Coronary artery (tissue), 2 donors: ENCODE data around the gene AGO4.
A peak's percentile ranks its signal among the peaks of the same experiment; 100 is the strongest.

Experiments used
- DNase-seq: peaks from one replicate; pipeline ENCODE4 v3.0.0-alpha.2; 2017; ENCODE audit warnings: low spot score
- H3K27ac ChIP-seq, 2 donors: fragments of 200-600 bp; sonication (generic); one replicate each; pipeline ENCODE4 v1.5.1; 2016 to 2019
- H3K4me3 ChIP-seq: fragments of 200-600 bp; sonication (generic); 2 replicates; pipeline ENCODE4 v1.5.1; 2016; ENCODE audit warnings: mild to moderate bottlenecking, moderate library complexity
- TF ChIP-seq, protein P1 (sequence below): fragments of 200-600 bp; sonication (generic); IDR thresholded peaks from one replicate; pipeline ENCODE4 v1.5.1; 2019; ENCODE audit warnings: antibody characterized with exemption

The AGO4 gene

DNA sequence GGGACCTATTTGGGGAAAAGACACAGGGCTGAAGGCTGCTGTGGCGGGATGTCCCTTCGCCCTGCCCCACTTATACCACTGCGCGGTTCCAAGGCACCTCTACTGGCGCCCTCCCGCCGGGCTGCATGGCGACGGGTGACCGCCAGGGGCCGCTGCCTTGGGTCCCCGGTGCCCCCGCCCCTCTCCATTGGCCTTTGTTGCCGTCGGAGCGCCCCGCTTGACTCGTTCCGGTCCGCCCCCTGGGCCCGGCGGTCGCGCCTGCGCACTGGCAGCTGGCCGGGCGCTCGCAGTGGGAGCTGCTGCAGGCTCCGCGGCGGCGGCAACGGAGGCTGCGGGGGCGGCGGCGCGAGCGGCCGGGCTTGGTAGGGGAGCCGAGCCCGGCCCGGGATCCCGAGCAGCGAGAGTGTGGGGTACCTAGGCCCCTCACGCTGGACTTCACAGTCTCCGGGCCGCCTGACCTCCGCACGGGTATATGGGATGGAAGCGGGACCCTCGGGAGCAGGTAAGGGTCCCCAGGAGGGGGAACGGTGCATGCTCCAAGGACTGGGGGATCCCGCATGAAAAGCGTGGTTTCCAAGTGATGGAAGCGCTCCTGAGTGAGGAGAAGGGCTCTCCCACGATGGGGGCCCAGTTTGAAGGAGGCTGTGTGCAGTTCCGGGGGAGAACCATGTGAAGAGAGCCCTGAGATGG is 75.3 kb downstream of the AGO4 start, which contains the start of gene AGO1:
AGO1 (plus strand) TSS at position 265 of the 690 bp plus-strand sequence; CDS start at position 478, 213 bp downstream.
- peak; percentile 96 for DNase-seq
- peak within 1 kb of the TSS; percentile 96 for H3K4me3 ChIP-seq
- TF ChIP-seq, protein P1, sequence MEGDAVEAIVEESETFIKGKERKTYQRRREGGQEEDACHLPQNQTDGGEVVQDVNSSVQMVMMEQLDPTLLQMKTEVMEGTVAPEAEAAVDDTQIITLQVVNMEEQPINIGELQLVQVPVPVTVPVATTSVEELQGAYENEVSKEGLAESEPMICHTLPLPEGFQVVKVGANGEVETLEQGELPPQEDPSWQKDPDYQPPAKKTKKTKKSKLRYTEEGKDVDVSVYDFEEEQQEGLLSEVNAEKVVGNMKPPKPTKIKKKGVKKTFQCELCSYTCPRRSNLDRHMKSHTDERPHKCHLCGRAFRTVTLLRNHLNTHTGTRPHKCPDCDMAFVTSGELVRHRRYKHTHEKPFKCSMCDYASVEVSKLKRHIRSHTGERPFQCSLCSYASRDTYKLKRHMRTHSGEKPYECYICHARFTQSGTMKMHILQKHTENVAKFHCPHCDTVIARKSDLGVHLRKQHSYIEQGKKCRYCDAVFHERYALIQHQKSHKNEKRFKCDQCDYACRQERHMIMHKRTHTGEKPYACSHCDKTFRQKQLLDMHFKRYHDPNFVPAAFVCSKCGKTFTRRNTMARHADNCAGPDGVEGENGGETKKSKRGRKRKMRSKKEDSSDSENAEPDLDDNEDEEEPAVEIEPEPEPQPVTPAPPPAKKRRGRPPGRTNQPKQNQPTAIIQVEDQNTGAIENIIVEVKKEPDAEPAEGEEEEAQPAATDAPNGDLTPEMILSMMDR: peak; percentile 91
- H3K27ac ChIP-seq: peak within 1 kb of the TSS; percentile 79 to 89

DNA sequence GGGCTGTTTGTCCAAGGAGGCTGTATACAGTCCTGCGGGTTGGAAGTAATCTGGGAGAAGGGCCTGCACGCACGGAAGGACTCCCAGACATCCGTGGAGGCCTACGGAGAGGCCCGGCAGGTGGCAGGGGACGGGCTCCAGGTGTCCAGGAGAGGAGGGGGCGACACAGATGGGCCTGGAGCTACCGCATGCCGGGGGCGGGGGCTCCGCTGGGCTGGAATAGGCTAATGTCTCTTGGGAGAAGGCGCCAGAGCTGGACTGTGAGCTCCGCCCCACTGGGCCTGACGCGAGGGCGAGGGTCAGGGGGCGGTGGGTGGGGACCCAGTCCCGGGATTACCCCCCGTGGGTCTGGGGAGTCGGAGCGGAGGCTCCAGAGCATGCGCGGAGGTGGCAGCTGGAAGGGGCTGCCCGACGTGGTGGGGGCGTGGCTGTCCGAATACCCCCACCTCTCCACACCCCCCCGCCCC is 75.9 kb downstream of the AGO4 start:
- Histone ChIP-seq H3K27ac (peak overlapping the region; percentile 79 to 89), H3K4me3 (peak overlapping the region; percentile 96)
- TF ChIP-seq, protein P1: no peak
- DNase-seq: peak; percentile 78

DNA sequence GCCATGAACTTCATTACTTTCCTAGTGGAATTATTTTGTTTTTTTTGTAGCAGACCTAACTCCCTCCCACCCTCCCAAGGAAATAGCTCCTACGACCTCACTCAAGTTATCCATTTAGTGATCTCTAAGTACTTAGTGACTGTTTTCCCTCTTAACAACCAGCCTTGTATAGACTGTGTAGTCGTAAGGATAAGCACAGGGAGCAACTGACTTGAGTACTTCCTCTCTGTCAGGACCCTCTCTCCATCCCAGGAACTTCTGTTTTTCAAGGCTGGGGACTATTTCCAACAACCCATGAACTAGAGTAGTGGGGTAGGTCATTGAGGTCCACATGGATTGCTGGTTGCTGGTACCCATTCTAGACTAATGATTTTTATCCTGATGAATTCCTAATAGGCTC is 77.1 kb downstream of the AGO4 start:
- DNase-seq: no peak
- Histone ChIP-seq H3K4me3 (no peak overlapping the region), H3K27ac (peak overlapping the region in 1 of 2 donors; percentile 18)
- TF ChIP-seq, protein P1: no peak

DNA sequence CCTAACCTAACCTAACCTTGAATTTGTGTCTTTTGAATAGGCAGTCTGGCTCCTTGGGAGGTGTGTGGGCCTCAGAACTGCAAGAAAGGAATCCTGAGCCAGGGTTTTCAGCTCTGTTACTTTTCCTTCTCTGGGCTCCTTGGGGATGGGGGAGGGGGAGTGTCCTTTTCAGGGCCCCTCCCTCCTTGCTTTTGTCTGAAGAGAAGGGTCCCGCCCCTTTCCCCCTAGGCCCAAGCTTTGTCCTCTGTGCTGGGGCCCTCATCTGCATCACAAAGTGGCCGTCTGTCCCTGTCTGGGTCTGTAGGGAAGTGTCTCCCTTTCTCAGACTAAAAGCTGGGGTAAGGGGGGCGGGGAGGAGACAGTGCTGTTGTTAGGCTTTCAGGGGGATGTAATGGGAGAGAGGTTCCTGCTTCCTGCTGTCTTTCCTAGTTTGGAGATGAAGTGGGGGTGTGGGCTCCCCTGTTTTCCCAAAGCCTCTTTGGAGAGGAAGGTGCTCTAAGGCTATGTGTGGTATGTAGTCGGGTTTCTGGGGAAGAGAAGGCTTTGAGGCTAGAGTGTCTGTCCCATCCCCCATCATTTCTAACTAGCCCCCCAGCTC is 78.2 kb downstream of the AGO4 start:
- Histone ChIP-seq H3K27ac (no peak overlapping the region), H3K4me3 (no peak overlapping the region)
- TF ChIP-seq, protein P1: no peak
- no peak for DNase-seq

DNA sequence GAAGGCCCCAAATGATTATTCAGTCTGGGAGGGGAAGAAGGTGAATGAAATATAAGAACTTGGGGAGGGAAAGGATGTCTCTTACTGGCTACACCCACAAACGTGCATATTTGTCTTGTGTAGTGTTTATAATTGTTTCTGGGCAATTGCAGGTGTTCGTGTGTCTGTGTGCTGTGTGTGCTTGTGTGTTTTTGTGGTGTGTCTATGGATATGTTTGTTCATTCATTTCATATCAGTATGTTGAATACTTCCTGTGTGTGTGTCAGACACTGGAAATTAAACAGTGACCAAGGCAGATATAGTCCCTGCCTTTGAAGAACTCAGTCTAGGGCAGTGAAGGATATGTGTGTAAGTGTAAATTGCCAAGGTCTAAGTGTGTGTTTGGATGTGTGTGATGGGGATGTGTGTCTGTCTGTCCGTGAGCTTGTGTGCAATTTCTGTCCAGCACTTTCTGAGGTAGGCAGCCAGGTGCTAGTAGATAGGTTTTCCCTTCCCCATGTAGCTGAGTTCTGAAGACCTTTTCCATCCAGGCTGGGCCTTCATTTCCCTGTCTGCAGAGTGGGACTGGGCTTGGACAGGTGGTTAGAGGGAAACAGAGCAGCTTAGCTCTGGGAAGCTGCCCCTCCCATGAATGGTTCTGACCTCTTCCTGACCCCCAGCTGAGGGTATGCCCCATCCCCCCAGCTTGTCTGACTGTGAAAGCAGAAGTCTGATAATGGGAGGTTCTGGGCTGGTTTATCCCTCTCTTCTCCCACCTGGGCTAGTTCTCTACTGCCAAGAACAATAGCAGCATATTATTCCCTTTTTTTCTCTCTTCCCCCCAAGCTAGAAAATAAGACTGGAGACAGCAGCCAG is 79.0 kb downstream of the AGO4 start:
- no peak for DNase-seq
- H3K27ac ChIP-seq: no peak overlapping the region
- TF ChIP-seq, protein P1: no peak
- no peak overlapping the region for H3K4me3 ChIP-seq

DNA sequence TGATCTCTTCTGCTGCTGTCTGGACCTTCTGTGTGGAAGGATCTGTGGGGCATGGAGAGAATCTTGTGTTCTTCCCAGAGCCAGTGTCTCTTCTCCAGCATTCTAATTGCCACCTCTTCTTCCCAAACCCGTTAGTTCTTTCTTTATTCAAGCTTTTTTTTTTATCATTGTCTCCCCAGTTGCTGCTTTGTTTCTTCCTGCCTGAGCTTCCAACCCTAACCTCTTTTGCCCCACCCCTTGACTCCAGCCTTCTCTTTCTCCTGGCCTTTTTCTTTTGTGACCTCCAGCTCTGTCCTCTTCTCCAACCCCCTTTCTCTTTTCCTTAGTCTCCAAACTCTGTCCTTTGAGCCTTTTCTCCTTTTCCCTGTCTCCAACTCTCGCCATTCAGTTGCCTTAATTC is 79.7 kb downstream of the AGO4 start:
- H3K4me3 ChIP-seq: no peak overlapping the region
- no peak overlapping the region for H3K27ac ChIP-seq
- no peak for DNase-seq
- TF ChIP-seq, protein P1: no peak
